Vagina (tissue), 2 donors: ENCODE data around the gene GOSR2.

Experiments used
- CTCF ChIP-seq, 3 experiments: fragments of 450-650 bp in 2 of 3; fragments of 200-600 bp in 1 of 3; sonication (generic) in 1 of 3; IDR thresholded peaks; one replicate each; pipeline ENCODE4 v1.5.1; 2017 to 2019; ENCODE audit warnings: antibody characterized with exemption in 3 of 3, mild to moderate bottlenecking in 2 of 3, moderate library complexity in 2 of 3
- POLR2A ChIP-seq, 2 donors: fragments of 450-650 bp; IDR thresholded peaks; one replicate each; pipeline ENCODE4 v1.6.1; 2017; ENCODE audit warnings: antibody characterized with exemption in 2 of 2, mild to moderate bottlenecking in 2 of 2, moderate library complexity in 2 of 2

- no peak for TF ChIP-seq CTCF (IDR thresholded peaks at IDR 0.05)
- TF ChIP-seq POLR2A (IDR thresholded peaks at IDR 0.05), result no peak
Measured at GRCh38 chr17:46889519-46889918, 33.4 kb upstream of the GOSR2 start.
